Spleen (tissue), 11 donors: Measurements from ENCODE around the gene DMD. TPM values are rescaled to one million over a fixed set of nuclear protein-coding genes. Genes with fewer than 3 reads are reported as not detected.

Source experiments
- DNase-seq: peaks from one replicate; pipeline ENCODE4 v3.0.0-alpha.2; 2020
- H3K27ac ChIP-seq, 8 donors: fragments of 200-600 bp; sonication (generic) in 7 of 8; 1 replicate in 4 of 8; 2 replicates in 4 of 8; pipeline versions ENCODE4 v1.5.0 to v1.8.0; 2016 to 2021; ENCODE audit warnings: inconsistent platforms in 4 of 8, mild to moderate bottlenecking in 4 of 8, moderate library complexity in 1 of 8
- H3K27me3 ChIP-seq, 7 donors: fragments of 200-600 bp; sonication (generic) in 6 of 7; replicated peaks in 1 of 7; 1 replicate in 4 of 7; 2 replicates in 3 of 7; pipeline versions ENCODE4 v1.5.0 to v1.8.0; 2016 to 2021; ENCODE audit warnings: inconsistent platforms in 3 of 7, mild to moderate bottlenecking in 1 of 7
- H3K36me3 ChIP-seq, 6 donors: fragments of 200-600 bp; sonication (generic) in 5 of 6; 1 replicate in 4 of 6; 2 replicates in 2 of 6; pipeline versions ENCODE4 v1.5.0 to v1.8.0; 2016 to 2021; ENCODE audit warnings: inconsistent platforms in 2 of 6
- H3K4me1 ChIP-seq, 6 donors: fragments of 200-600 bp; sonication (generic) in 5 of 6; 1 replicate in 3 of 6; 2 replicates in 3 of 6; pipeline versions ENCODE4 v1.5.0 to v1.8.0; 2016 to 2021; ENCODE audit warnings: inconsistent platforms in 3 of 6
- H3K4me3 ChIP-seq, 8 donors: fragments of 200-600 bp; sonication (generic) in 7 of 8; 1 replicate in 4 of 8; 2 replicates in 4 of 8; pipeline versions ENCODE4 v1.5.0 to v1.8.0; 2016 to 2021; ENCODE audit warnings: inconsistent platforms in 4 of 8, mild to moderate bottlenecking in 4 of 8, moderate library complexity in 2 of 8
- H3K9me3 ChIP-seq, 8 donors: fragments of 200-600 bp; sonication (generic) in 7 of 8; 1 replicate in 4 of 8; 2 replicates in 4 of 8; pipeline versions ENCODE4 v1.5.0 to v1.8.0; 2016 to 2021; ENCODE audit warnings: inconsistent platforms in 4 of 8
- POLR2A ChIP-seq, 3 donors: fragments of 450-650 bp; IDR thresholded peaks; one replicate each; pipeline ENCODE4 v1.5.1; 2017; ENCODE audit warnings: antibody characterized with exemption in 3 of 3, mild to moderate bottlenecking in 1 of 3
- POLR2AphosphoS5 ChIP-seq, 3 donors: sonication (generic); formaldehyde crosslinking; IDR thresholded peaks; one replicate each; pipeline ENCODE4 v1.5.1; 2017; ENCODE audit warnings: antibody characterized with exemption in 3 of 3
- WGBS, 5 donors: extraction: QIAGEN DNeasy Blood & Tissue Kit in 3 of 5; methylation state at CpG; one replicate each; pipeline versions ENCODE4 v1.1.5 to v1.1.7; 2013 to 2018; 5-methylcytosine and 5-hydroxymethylcytosine counted together
- intact Hi-C: fragments of 100-400 bp; cut with DNase I; formaldehyde crosslinking; loops from one replicate; pipeline ENCODE4 v1.15.0; 2023; ENCODE audit warnings: low total_unique reads
- polyA plus RNA-seq, 3 donors: library from polyadenylated mRNA; stranded (reverse); fragments of 200-250 nt; gene quantifications; one replicate each; pipeline ENCODE4 v1.2.1, GENCODE V29; 2013
- total RNA-seq, 7 donors: library from RNA; depleted of rRNA in 3 of 7; stranded (reverse); fragments of >200 nt in 3 of 7; fragmentation: NEBNext Ultra II Directional in 4 of 7; extraction: Animal tissue kit (Norgen Biotek cat#: 25700) in 4 of 7; gene quantifications; one replicate each; pipeline versions ENCODE4 v1.1.0 to v1.2.1, GENCODE V29; 2016 to 2021
- TF ChIP-seq, protein P1 (sequence below), 11 experiments: fragments of 200-600 bp in 7 of 11; fragments of 450-650 bp in 4 of 11; sonication (generic) in 4 of 11; IDR thresholded peaks in 8 of 11; conservative IDR thresholded peaks in 3 of 11; 1 replicate in 7 of 11; 2 replicates in 4 of 11; pipeline versions ENCODE4 v1.4.0 to v1.8.0; 2016 to 2021; ENCODE audit warnings: antibody characterized with exemption in 11 of 11, inconsistent platforms in 4 of 11, mild to moderate bottlenecking in 1 of 11
- donor health status: healthy with polysubstance abuse.
- donor health status: DM: no; HTN: no; CAD: no; lungs with moderate emphysema.
- donor health status: DM: no; HTN: no; CAD: no.
- donor health status: Bipolar disorder and iron deficiency.
- donor health status: healthy.
- donor health status: DM: no; HTN: no; CAD: no.
- donor health status: DM: yes; HTN: yes; CAD: no.

DMD gene
- total and polyA plus RNA-seq, 10 donors, result 1.3 to 11.3 (median 4.4) TPM

DNA sequence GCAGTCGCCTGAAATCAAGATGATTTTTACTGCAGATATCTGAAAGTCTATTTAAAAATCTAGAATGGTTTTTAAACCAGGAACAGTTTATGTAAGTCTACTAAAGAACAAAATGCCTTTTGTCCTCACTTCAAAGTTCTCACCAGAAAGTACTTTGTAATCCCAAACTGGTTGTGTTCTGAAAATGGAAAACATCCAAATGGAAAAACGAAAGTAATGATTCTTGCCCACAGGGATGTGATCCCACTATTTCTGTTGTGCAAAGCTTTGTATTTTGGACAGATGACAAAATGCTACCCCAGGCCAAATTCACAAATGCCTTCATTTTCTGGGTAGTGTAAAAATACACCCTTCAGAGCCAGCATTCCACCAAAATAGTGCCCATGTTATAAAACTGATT, 1874.0 kb downstream of the DMD start:
- Histone ChIP-seq H3K27ac (no peak overlapping the region), H3K9me3 (no peaks in the 10 kb centered on the region), H3K4me1 (no peaks in the 10 kb centered on the region), H3K36me3 (no peaks in the 10 kb centered on the region), H3K4me3 (no peak overlapping the region), H3K27me3 (no peaks in the 10 kb centered on the region)
- TF ChIP-seq, protein P1, sequence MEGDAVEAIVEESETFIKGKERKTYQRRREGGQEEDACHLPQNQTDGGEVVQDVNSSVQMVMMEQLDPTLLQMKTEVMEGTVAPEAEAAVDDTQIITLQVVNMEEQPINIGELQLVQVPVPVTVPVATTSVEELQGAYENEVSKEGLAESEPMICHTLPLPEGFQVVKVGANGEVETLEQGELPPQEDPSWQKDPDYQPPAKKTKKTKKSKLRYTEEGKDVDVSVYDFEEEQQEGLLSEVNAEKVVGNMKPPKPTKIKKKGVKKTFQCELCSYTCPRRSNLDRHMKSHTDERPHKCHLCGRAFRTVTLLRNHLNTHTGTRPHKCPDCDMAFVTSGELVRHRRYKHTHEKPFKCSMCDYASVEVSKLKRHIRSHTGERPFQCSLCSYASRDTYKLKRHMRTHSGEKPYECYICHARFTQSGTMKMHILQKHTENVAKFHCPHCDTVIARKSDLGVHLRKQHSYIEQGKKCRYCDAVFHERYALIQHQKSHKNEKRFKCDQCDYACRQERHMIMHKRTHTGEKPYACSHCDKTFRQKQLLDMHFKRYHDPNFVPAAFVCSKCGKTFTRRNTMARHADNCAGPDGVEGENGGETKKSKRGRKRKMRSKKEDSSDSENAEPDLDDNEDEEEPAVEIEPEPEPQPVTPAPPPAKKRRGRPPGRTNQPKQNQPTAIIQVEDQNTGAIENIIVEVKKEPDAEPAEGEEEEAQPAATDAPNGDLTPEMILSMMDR (IDR thresholded peaks at IDR 0.05 in 8 of 11, conservative IDR thresholded peaks at IDR 0.05 in 3 of 11), result no peak
- no peak for TF ChIP-seq POLR2AphosphoS5 (IDR thresholded peaks at IDR 0.05)
- no peak for TF ChIP-seq POLR2A (IDR thresholded peaks at IDR 0.05)
- 62 to 83% (median 80%) methylated on average over 2 of the region's 2 CpGs for WGBS, 5 donors
- intact Hi-C loops, result no loop called here
- DNase-seq, result no peak

GRCh38 chrX:31336419-31336818, 1874.9 kb downstream of the DMD start:
- Histone ChIP-seq H3K9me3 (no peaks in the 10 kb centered on the region), H3K4me1 (no peaks in the 10 kb centered on the region), H3K27ac (no peak overlapping the region), H3K27me3 (no peaks in the 10 kb centered on the region), H3K36me3 (no peaks in the 10 kb centered on the region), H3K4me3 (no peak overlapping the region)
- WGBS, 5 donors, result 63 to 84% (median 80%) methylated on average over 2 of the region's 2 CpGs
- TF ChIP-seq, protein P1 (IDR thresholded peaks at IDR 0.05 in 8 of 11, conservative IDR thresholded peaks at IDR 0.05 in 3 of 11), result no peak
- TF ChIP-seq POLR2AphosphoS5 (IDR thresholded peaks at IDR 0.05) (no peak), POLR2A (IDR thresholded peaks at IDR 0.05) (no peak)
- intact Hi-C loops, result no loop called here
- DNase-seq, result no peak

- no peak for DNase-seq
- Histone ChIP-seq H3K9me3 (no peaks in the 10 kb centered on the region), H3K36me3 (no peaks in the 10 kb centered on the region), H3K4me3 (no peak overlapping the region), H3K27me3 (no peaks in the 10 kb centered on the region), H3K4me1 (no peaks in the 10 kb centered on the region), H3K27ac (no peak overlapping the region)
- intact Hi-C loops, result no loop called here
- 75 to 95% (median 92%) methylated on average over 1 of the region's 1 CpG for WGBS, 5 donors
- TF ChIP-seq, protein P1 (IDR thresholded peaks at IDR 0.05 in 8 of 11, conservative IDR thresholded peaks at IDR 0.05 in 3 of 11), result no peak
- TF ChIP-seq POLR2AphosphoS5 (IDR thresholded peaks at IDR 0.05), result no peak
- TF ChIP-seq POLR2A (IDR thresholded peaks at IDR 0.05), result no peak
These were observed 1876.4 kb downstream of the DMD start for GRCh38 chrX:31334997-31335396.

DNA sequence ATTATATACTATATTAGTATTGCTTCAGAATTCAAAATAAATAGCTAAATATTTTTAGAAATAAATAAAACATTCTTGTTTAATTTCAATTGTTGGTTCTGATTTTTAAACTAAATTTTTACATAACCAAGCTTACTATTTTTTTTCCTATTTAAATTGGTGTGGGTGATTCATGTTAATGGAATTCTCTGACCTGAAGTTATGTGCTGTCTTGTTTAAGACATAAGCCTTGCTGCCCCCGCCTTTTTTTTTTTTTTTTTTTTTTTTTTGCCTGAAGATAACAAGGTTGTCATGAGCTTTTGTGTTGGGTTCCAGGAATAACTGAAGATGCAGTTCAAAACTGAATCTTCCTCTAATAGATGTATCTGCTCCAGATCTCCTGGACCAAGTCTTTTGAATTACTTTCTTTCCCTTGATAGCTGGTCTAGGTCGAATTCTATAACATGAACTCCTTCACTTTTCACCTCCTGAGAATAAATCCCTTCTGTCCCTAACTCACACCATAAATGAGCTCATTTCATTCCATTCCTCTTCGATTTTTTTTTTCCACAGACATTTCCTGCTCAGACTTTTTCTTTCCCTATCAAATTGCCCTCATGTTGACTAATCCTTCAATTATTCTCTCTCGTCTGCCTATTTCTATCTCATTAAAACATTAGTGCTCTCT, 1878.1 kb downstream of the DMD start:
- no peak overlapping the region for H3K27ac ChIP-seq
- WGBS, 5 donors, result 50 to 76% (median 53%) methylated on average over 3 to 4 of the region's 4 CpGs
- TF ChIP-seq, protein P1 (IDR thresholded peaks at IDR 0.05 in 8 of 11, conservative IDR thresholded peaks at IDR 0.05 in 3 of 11), result no peak
- TF ChIP-seq POLR2A (IDR thresholded peaks at IDR 0.05) (no peak), POLR2AphosphoS5 (IDR thresholded peaks at IDR 0.05) (no peak)

More for the DNA sequence above, 1878.1 kb downstream of the DMD start:
- intact Hi-C loops, result no loop called here
- H3K9me3 ChIP-seq, result no peaks in the 10 kb centered on the region
- H3K4me3 ChIP-seq, result no peak overlapping the region
- H3K4me1 ChIP-seq, result no peaks in the 10 kb centered on the region
- H3K36me3 ChIP-seq, result no peaks in the 10 kb centered on the region
- no peaks in the 10 kb centered on the region for H3K27me3 ChIP-seq
- DNase-seq, result no peak
